Activated CD4-positive, CD25-positive, alpha-beta regulatory T cell treated with anti-CD3 and anti-CD28 coated beads, Interleukin-2, amount 50 U/mL, for 72 hours (primary cell): ENCODE data around the gene MAGEA10.
"Not testable (repeated sequence)": the region's sequence is repeated elsewhere in the genome, so short reads cannot be mapped to it uniquely, and the experiment has no call there.

Source experiments
- DNase-seq: peaks from one replicate; pipeline ENCODE4 v3.0.0; 2021

MAGEA10 gene

GRCh38 chrX:152138388-152138784, at the start of gene MAGEA10:
MAGEA10 (minus strand) TSS chrX:152138577; CDS start chrX:152135620, 2,957 bp downstream.
- DNase-seq, result no peak

GRCh38 chrX:152177497-152178269, 39.3 kb upstream of the MAGEA10 start:
- no peak for DNase-seq

GRCh38 chrX:152177052-152177451, 38.7 kb upstream of the MAGEA10 start:
- DNase-seq, result no peak

GRCh38 chrX:152175892-152176291, 37.5 kb upstream of the MAGEA10 start:
- DNase-seq, result not testable (repeated sequence)

- not testable (repeated sequence) for DNase-seq
Observed at GRCh38 chrX:152173923-152174322, 35.5 kb upstream of the MAGEA10 start.

- DNase-seq, result no peak
Observed at GRCh38 chrX:152170621-152171020, 32.2 kb upstream of the MAGEA10 start.

- DNase-seq, result no peak
Observed at GRCh38 chrX:152165033-152165743, 26.8 kb upstream of the MAGEA10 start.

- no peak for DNase-seq
Observed at GRCh38 chrX:152157042-152157441, 18.7 kb upstream of the MAGEA10 start.

GRCh38 chrX:152155766-152156310, 17.5 kb upstream of the MAGEA10 start:
- no peak for DNase-seq

- no peak for DNase-seq
Observed at GRCh38 chrX:152154050-152154449, 15.7 kb upstream of the MAGEA10 start.

GRCh38 chrX:152151256-152151655, 12.9 kb upstream of the MAGEA10 start:
- DNase-seq, result no peak

- DNase-seq, result no peak
Observed at GRCh38 chrX:152149648-152150047, 11.3 kb upstream of the MAGEA10 start.

GRCh38 chrX:152139589-152139988, 1.2 kb upstream of the MAGEA10 start:
- DNase-seq, result no peak

- DNase-seq, result no peak
Observed at GRCh38 chrX:152137771-152138387, 498 bp downstream of the MAGEA10 start.

- no peak for DNase-seq
Observed at GRCh38 chrX:152136312-152136711, 2.1 kb downstream of the MAGEA10 start.

- DNase-seq, result no peak
Observed at GRCh38 chrX:152131525-152131924, 6.9 kb downstream of the MAGEA10 start.

- DNase-seq, result not testable (repeated sequence)
Observed at GRCh38 chrX:152129069-152129844, 9.1 kb downstream of the MAGEA10 start.

GRCh38 chrX:152117305-152117704, 21.1 kb downstream of the MAGEA10 start:
- no peak for DNase-seq

GRCh38 chrX:152108527-152108926, 29.9 kb downstream of the MAGEA10 start:
- no peak for DNase-seq

- DNase-seq, result no peak
Observed at GRCh38 chrX:152103866-152104265, 34.5 kb downstream of the MAGEA10 start.

GRCh38 chrX:152086141-152086540, 52.2 kb downstream of the MAGEA10 start:
- no peak for DNase-seq
